Type B pancreatic cell (in vitro differentiated cells): ENCODE measurements around the gene GIGYF1. TPM values are rescaled to one million over a fixed set of nuclear protein-coding genes. Genes with fewer than 3 reads are reported as not detected.

ENCODE experiments used
- DNase-seq: peaks from one replicate; pipeline ENCODE4 v3.0.0; 2021; ENCODE audit warnings: mixed read lengths; ENCODE audit not compliant: unreplicated experiment; ENCODE audit errors: extremely low spot score
- H3K27ac Mint-ChIP-seq: 2 replicates; pipeline ENCODE4 v1.8.0; 2021; ENCODE audit warnings: mild to moderate bottlenecking, mixed read lengths
- H3K27me3 Mint-ChIP-seq: 2 replicates; pipeline ENCODE4 v1.8.0; 2021; ENCODE audit warnings: mixed read lengths
- H3K36me3 Mint-ChIP-seq: 2 replicates; pipeline ENCODE4 v1.8.0; 2021; ENCODE audit warnings: mixed read lengths
- H3K4me1 Mint-ChIP-seq: one replicate; pipeline ENCODE4 v1.8.0; 2021; ENCODE audit warnings: mixed read lengths; ENCODE audit not compliant: unreplicated experiment
- H3K4me3 Mint-ChIP-seq: 2 replicates; pipeline ENCODE4 v1.8.0; 2021; ENCODE audit warnings: mild to moderate bottlenecking, mixed read lengths
- H3K9me3 Mint-ChIP-seq: 2 replicates; pipeline ENCODE4 v1.8.0; 2021; ENCODE audit warnings: mixed read lengths
- total RNA-seq: library from RNA; stranded (reverse); gene quantifications from 2 replicates; pipeline ENCODE4 v1.2.1, GENCODE V29; 2021; ENCODE audit warnings: low replicate concordance
- TF ChIP-seq, protein P1 (sequence below): fragments of 200-600 bp; sonication (generic); conservative IDR thresholded peaks from 2 replicates; pipeline ENCODE4 v1.5.0; 2021; ENCODE audit warnings: antibody characterized with exemption, mild to moderate bottlenecking

GIGYF1 gene
- total RNA-seq, 1 donor from 2014 or later: 79.4 TPM

DNA sequence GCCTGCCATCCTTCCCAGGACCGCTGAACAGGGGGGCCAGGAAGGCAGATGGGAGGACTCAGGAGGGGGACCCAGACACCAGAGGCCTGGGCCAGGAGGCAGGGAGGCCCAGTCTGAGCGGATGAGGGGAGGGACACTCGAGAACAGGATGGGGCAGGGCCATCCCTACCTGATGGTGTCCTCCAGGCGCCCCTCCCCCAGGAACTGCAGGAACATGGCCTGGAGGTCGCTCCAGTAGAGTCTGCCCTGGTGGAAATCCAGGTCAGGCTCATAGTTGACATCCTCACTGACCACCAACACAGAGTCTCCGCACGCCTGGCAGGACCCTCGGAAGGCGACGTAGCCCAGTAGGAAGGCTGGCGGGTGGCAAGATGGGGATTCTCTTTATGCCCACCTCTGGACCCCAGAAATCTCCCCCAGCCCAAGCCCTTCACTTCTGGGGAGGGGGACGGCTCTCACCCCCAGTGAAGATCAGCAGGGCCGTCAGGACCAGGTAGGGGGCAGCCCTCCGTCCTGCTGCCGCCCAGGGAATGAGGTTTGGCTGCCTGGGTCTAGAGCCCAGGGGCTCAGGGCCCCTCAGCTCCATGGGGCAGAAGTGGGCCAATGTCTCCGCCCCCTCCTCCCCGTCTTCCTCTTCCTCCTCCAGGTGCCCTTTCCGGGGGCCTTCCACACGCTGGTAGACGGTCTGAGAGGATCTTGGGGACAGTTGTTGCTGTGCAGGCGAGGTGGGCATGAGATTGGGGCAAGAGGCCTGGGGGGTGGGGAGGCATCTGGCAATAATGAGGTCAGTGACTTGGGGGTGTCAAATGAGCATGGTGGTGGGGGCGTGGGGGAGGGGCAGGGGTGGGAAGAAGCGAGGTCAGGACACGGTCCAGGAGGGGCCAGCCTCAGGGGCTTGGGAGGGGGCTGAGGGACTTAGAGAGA is 53.3 kb downstream of the GIGYF1 start:
- Mint-ChIP-seq H3K36me3 (no peaks in the 10 kb centered on the region), H3K9me3 (no peaks in the 10 kb centered on the region), H3K4me1 (no peaks in the 10 kb centered on the region), H3K27ac (no peak overlapping the region), H3K27me3 (peaks cover 12% of the 10 kb centered on the region), H3K4me3 (no peak overlapping the region)
- no peak for DNase-seq
- TF ChIP-seq, protein P1, sequence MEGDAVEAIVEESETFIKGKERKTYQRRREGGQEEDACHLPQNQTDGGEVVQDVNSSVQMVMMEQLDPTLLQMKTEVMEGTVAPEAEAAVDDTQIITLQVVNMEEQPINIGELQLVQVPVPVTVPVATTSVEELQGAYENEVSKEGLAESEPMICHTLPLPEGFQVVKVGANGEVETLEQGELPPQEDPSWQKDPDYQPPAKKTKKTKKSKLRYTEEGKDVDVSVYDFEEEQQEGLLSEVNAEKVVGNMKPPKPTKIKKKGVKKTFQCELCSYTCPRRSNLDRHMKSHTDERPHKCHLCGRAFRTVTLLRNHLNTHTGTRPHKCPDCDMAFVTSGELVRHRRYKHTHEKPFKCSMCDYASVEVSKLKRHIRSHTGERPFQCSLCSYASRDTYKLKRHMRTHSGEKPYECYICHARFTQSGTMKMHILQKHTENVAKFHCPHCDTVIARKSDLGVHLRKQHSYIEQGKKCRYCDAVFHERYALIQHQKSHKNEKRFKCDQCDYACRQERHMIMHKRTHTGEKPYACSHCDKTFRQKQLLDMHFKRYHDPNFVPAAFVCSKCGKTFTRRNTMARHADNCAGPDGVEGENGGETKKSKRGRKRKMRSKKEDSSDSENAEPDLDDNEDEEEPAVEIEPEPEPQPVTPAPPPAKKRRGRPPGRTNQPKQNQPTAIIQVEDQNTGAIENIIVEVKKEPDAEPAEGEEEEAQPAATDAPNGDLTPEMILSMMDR: no peak

DNA sequence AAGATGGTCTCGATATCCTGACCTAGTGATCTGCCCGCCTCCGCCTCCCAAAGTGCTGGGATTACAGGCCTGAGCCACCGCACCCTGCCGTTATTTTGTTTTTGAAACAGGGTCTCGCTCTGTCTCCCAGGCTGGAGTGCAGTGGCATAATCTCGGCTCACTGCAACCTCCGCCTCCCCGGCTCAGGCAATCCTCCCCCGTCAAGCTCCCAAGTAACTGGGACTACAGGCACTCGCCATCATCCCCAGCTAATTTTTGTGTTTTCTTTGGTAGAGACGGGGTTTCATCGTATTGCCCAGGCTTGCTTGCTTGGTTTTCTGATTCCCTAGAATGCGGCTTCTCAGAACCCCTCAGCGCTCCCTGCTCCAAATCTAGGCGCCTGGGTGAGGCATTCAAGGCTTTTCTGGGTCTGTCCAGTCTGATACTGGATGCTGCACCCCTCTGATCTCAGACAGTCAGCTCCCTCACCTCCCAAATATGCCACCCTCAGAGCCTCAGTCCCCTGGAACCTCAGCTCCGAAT is 54.0 kb downstream of the GIGYF1 start:
- peaks cover 9% of the 10 kb centered on the region for H3K27me3 Mint-ChIP-seq
- no peak overlapping the region for H3K27ac Mint-ChIP-seq
- no peaks in the 10 kb centered on the region for H3K36me3 Mint-ChIP-seq

DNA sequence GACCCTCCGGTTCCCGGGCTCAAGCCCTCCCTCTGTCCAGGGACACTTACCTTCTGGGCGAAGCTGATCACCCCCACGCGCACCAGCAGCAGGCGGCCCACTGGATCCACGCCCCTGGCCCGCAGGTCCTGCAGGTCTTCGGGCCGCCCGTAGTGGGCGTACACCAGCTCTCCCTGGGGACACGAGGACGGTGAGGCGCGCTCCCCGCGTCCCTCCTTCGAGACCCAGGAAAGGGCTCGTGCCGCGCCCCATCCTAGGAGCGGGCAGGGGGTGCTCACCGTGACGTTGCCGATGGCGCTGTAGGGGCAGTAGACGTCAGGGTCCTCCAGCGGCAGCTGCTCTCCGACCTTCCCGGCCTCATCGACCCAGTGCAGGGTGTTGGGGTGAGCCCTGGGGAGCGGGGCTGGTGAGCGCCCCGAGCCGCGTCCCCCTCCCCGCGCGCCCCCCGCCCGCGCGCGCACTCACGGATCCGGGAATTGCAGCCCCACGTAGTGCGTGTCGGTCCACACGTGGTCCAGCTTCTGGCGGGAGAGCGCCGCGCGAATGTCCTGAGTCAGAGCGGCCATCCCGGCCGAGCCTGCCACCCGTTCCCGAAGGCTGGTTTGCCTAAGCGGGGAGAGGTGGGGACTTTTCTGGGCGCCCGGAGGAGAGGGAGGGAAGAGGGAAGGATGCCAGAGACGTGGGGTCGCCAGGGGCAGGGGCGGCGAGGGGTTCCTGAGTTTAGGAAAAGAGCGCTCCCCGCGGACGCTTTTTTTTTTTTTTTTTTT is 60.9 kb downstream of the GIGYF1 start:
- H3K4me1 Mint-ChIP-seq: no peaks in the 10 kb centered on the region

More for the DNA sequence above, 54.0 kb downstream of the GIGYF1 start:
- no peak overlapping the region for H3K4me3 Mint-ChIP-seq
- DNase-seq: no peak
- no peaks in the 10 kb centered on the region for H3K9me3 Mint-ChIP-seq
- H3K4me1 Mint-ChIP-seq: no peaks in the 10 kb centered on the region
- TF ChIP-seq, protein P1: no peak

DNA sequence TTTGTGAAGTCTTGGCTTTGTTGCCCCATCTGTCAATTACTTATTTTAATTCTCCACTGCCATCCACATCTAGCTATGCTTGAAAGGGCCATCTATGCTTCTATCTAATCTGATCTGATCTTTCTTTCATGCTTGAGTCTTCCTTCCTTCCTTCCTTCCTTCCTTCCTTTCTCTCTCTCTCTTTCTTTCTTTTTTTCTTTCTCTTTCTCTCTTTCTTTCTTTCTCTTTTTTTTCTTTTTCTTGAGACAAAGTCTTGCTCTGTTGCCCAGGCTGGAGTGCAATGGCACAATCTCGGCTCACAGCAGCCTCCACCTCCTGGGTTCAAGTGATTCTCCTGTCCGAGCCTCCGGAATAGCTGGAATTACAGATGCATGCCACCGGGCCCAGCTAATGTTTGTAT is 64.0 kb downstream of the GIGYF1 start:
- Mint-ChIP-seq H3K36me3 (no peaks in the 10 kb centered on the region), H3K4me1 (peaks cover 4% of the 10 kb centered on the region), H3K9me3 (no peaks in the 10 kb centered on the region), H3K4me3 (no peak overlapping the region), H3K27me3 (peaks cover 26% of the 10 kb centered on the region), H3K27ac (no peak overlapping the region)
- TF ChIP-seq, protein P1: no peak
- DNase-seq: no peak

More for the DNA sequence above, 60.9 kb downstream of the GIGYF1 start:
- Mint-ChIP-seq H3K4me3 (peak overlapping the region; percentile 83), H3K27me3 (peaks cover 35% of the 10 kb centered on the region), H3K9me3 (no peaks in the 10 kb centered on the region), H3K36me3 (no peaks in the 10 kb centered on the region), H3K27ac (no peak overlapping the region)
- DNase-seq: no peak
- TF ChIP-seq, protein P1: peak; percentile 62

Other genes starting within 250 kb of the GIGYF1 start
- gene SPACDR, start 230.0 kb downstream of the GIGYF1 start, total RNA-seq: 1.4 and 2.8 TPM in 2 replicates
- 45.3 and 57.6 TPM in 2 replicates for gene TSC22D4, start 215.0 kb downstream of the GIGYF1 start, total RNA-seq
- 2.1 and 6.3 TPM in 2 replicates for gene NYAP1, start 210.3 kb downstream of the GIGYF1 start, total RNA-seq
- 16.3 and 21.0 TPM in 2 replicates for gene AGFG2, start 155.0 kb downstream of the GIGYF1 start, total RNA-seq
- gene SAP25, start 120.3 kb downstream of the GIGYF1 start, total RNA-seq: 3.1 and 5.6 TPM in 2 replicates
- gene LRCH4, start 108.1 kb downstream of the GIGYF1 start, total RNA-seq: 64.5 and 66.7 TPM in 2 replicates
- 0.76 and 0.77 TPM in 2 replicates for gene FBXO24, start 107.9 kb downstream of the GIGYF1 start, total RNA-seq
- gene PCOLCE, start 91.9 kb downstream of the GIGYF1 start, total RNA-seq: 11.6 and 152 TPM in 2 replicates
- gene MOSPD3, start 81.7 kb downstream of the GIGYF1 start, total RNA-seq: 28.3 and 29.0 TPM in 2 replicates
- gene TFR2, start 52.7 kb downstream of the GIGYF1 start, total RNA-seq: 1.8 and 2.5 TPM in 2 replicates
- 1.8 and 2.4 TPM in 2 replicates for gene ACTL6B, start 37.8 kb downstream of the GIGYF1 start, total RNA-seq
- 179 and 203 TPM in 2 replicates for gene GNB2, start 20.5 kb downstream of the GIGYF1 start, total RNA-seq
- gene POP7, start 11.9 kb upstream of the GIGYF1 start, total RNA-seq: 39.2 and 41.0 TPM in 2 replicates
- gene EPO, start 26.2 kb upstream of the GIGYF1 start, total RNA-seq: 0.22 and 0.40 TPM in 2 replicates
- gene ZAN, start 39.3 kb upstream of the GIGYF1 start, total RNA-seq: not detected in 2 replicates
- gene EPHB4, start 133.3 kb upstream of the GIGYF1 start, total RNA-seq: 69.3 and 78.4 TPM in 2 replicates
- 31.4 and 37.1 TPM in 2 replicates for gene SLC12A9, start 158.5 kb upstream of the GIGYF1 start, total RNA-seq
- 78.9 and 84.7 TPM in 2 replicates for gene TRIP6, start 173.1 kb upstream of the GIGYF1 start, total RNA-seq
- 168 and 239 TPM in 2 replicates for gene SRRT, start 180.9 kb upstream of the GIGYF1 start, total RNA-seq
- gene UFSP1, start 195.5 kb upstream of the GIGYF1 start, total RNA-seq: 4.4 and 6.3 TPM in 2 replicates
- 7.1 and 10.4 TPM in 2 replicates for gene ACHE, start 201.6 kb upstream of the GIGYF1 start, total RNA-seq